ENCODE results near the gene USP17L19.
"Not testable (repeated sequence)": the region's sequence is repeated elsewhere in the genome, so short reads cannot be mapped to it uniquely, and the experiment has no call there.

The USP17L19 gene

GRCh38 chr4:9257824-9258223 lies 4.6 kb downstream of the USP17L19 start, which contains the start of gene USP17L20:
Gene USP17L20, plus strand, starts transcription at chr4:9258124. Its CDS starts 0 bp downstream, at chr4:9258124.
- not testable (repeated sequence) for H3K4me3 ChIP-seq (ENCODE audit: low read length); H3K36me3 ChIP-seq (ENCODE audit: insufficient read depth, low read depth, low read length); H3K9ac ChIP-seq (ENCODE audit: low read depth, low read length); H3K27ac ChIP-seq (ENCODE audit: low read length); H3K27me3 ChIP-seq (ENCODE audit: insufficient read depth, low read length); H3K9me3 ChIP-seq (ENCODE audit: insufficient read depth, low read depth, low read length); H3K4me1 ChIP-seq (ENCODE audit: insufficient read depth, low read length)

GRCh38 chr4:9262572-9262971 lies 9.4 kb downstream of the USP17L19 start, which contains the start of gene USP17L21:
Gene USP17L21, plus strand, starts transcription at chr4:9262872. Its CDS starts 0 bp downstream, at chr4:9262872.
- H3K27me3 ChIP-seq (ENCODE audit: insufficient read depth, low read length); H3K9me3 ChIP-seq (ENCODE audit: insufficient read depth, low read depth, low read length); H3K4me3 ChIP-seq (ENCODE audit: low read length); H3K9ac ChIP-seq (ENCODE audit: low read depth, low read length); H3K36me3 ChIP-seq (ENCODE audit: insufficient read depth, low read depth, low read length); H3K27ac ChIP-seq (ENCODE audit: low read length); H3K4me1 ChIP-seq (ENCODE audit: insufficient read depth, low read length): not testable (repeated sequence)

GRCh38 chr4:9267319-9267718 lies 14.1 kb downstream of the USP17L19 start, which contains the start of gene USP17L22:
Gene USP17L22, plus strand, starts transcription at chr4:9267619. Its CDS starts 0 bp downstream, at chr4:9267619.
- not testable (repeated sequence) for H3K27ac ChIP-seq (ENCODE audit: low read length); H3K4me1 ChIP-seq (ENCODE audit: insufficient read depth, low read length); H3K27me3 ChIP-seq (ENCODE audit: insufficient read depth, low read length); H3K36me3 ChIP-seq (ENCODE audit: insufficient read depth, low read depth, low read length); H3K9ac ChIP-seq (ENCODE audit: low read depth, low read length); H3K4me3 ChIP-seq (ENCODE audit: low read length); H3K9me3 ChIP-seq (ENCODE audit: insufficient read depth, low read depth, low read length)

DNA sequence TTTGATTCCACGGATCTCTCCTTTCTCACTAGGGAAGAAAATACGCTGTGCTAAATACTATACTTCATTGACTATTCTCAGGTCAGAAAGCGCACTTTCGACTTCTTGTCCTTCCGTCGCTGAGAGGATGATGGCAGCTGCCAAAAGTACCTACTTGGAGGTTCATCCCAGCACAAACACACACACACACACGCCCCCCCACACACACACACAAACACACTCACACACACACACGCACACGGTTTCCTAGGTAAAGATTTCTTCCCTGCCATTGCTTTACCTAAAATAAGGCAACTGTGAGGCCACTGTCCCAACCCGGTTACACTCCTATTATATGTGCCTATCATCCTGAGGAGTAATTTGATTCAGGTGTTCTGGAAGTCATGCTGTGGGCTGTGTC lies 18.5 kb downstream of the USP17L19 start:
- not testable (repeated sequence) for H3K4me3 ChIP-seq (ENCODE audit: low read length); H3K36me3 ChIP-seq (ENCODE audit: insufficient read depth, low read depth, low read length); H3K9me3 ChIP-seq (ENCODE audit: insufficient read depth, low read depth, low read length); H3K27ac ChIP-seq (ENCODE audit: low read length); H3K27me3 ChIP-seq (ENCODE audit: insufficient read depth, low read length); H3K9ac ChIP-seq (ENCODE audit: low read depth, low read length); H3K4me1 ChIP-seq (ENCODE audit: insufficient read depth, low read length)
